Measurements from ENCODE around the gene MEGF11.

The MEGF11 gene

GRCh38 chr15:65938604-65939003, 314.9 kb downstream of the MEGF11 start:
- Histone ChIP-seq H3K27ac (no peak overlapping the region), H3K36me3 (no peaks in the 10 kb centered on the region), H3K9me3 (no peaks in the 10 kb centered on the region), H3K4me3 (no peak overlapping the region), H3K27me3 (no peaks in the 10 kb centered on the region), H3K4me1 (no peaks in the 10 kb centered on the region)
- no peak for TF ChIP-seq CTCF (IDR thresholded peaks at IDR 0.05)
- no peak for DNase-seq
- intact Hi-C loops (cut with DNase I; ENCODE audit: low total_unique reads), result no loop called here

GRCh38 chr15:65937476-65937875, 316.1 kb downstream of the MEGF11 start:
- intact Hi-C loops (cut with DNase I; ENCODE audit: low total_unique reads), result no loop called here
- DNase-seq, result no peak
- H3K36me3 ChIP-seq, result no peaks in the 10 kb centered on the region

GRCh38 chr15:65937054-65937453, 316.5 kb downstream of the MEGF11 start:
- DNase-seq, result no peak
- intact Hi-C loops (cut with DNase I; ENCODE audit: low total_unique reads), result no loop called here
- Histone ChIP-seq H3K4me1 (no peaks in the 10 kb centered on the region), H3K9me3 (no peaks in the 10 kb centered on the region), H3K4me3 (no peak overlapping the region), H3K36me3 (no peaks in the 10 kb centered on the region), H3K27ac (no peak overlapping the region), H3K27me3 (no peaks in the 10 kb centered on the region)
- TF ChIP-seq CTCF (IDR thresholded peaks at IDR 0.05), result no peak

More at GRCh38 chr15:65937476-65937875, 316.1 kb downstream of the MEGF11 start:
- H3K9me3 ChIP-seq, result no peaks in the 10 kb centered on the region
- no peak overlapping the region for H3K4me3 ChIP-seq
- no peak overlapping the region for H3K27ac ChIP-seq
- H3K27me3 ChIP-seq, result no peaks in the 10 kb centered on the region
- H3K4me1 ChIP-seq, result no peaks in the 10 kb centered on the region
- no peak for TF ChIP-seq CTCF (IDR thresholded peaks at IDR 0.05)

GRCh38 chr15:65936282-65936681, 317.3 kb downstream of the MEGF11 start:
- intact Hi-C loops (cut with DNase I; ENCODE audit: low total_unique reads), result no loop called here
- H3K4me3 ChIP-seq, result no peak overlapping the region
- H3K27me3 ChIP-seq, result no peaks in the 10 kb centered on the region
- no peaks in the 10 kb centered on the region for H3K9me3 ChIP-seq
- no peak for TF ChIP-seq CTCF (IDR thresholded peaks at IDR 0.05)
- no peaks in the 10 kb centered on the region for H3K4me1 ChIP-seq
- no peak overlapping the region for H3K27ac ChIP-seq
- H3K36me3 ChIP-seq, result no peaks in the 10 kb centered on the region
- no peak for DNase-seq

- Histone ChIP-seq H3K9me3 (no peaks in the 10 kb centered on the region), H3K27me3 (no peaks in the 10 kb centered on the region), H3K4me3 (no peak overlapping the region), H3K27ac (no peak overlapping the region), H3K4me1 (no peaks in the 10 kb centered on the region), H3K36me3 (no peaks in the 10 kb centered on the region)
- intact Hi-C loops (cut with DNase I; ENCODE audit: low total_unique reads), result no loop called here
- TF ChIP-seq CTCF (IDR thresholded peaks at IDR 0.05), result no peak
- DNase-seq, result no peak
These were observed 318.2 kb downstream of the MEGF11 start for GRCh38 chr15:65935391-65935790.

- H3K27ac ChIP-seq, result no peak overlapping the region
- no peaks in the 10 kb centered on the region for H3K27me3 ChIP-seq
- no peak overlapping the region for H3K4me3 ChIP-seq
- TF ChIP-seq CTCF (IDR thresholded peaks at IDR 0.05), result no peak
- no peaks in the 10 kb centered on the region for H3K36me3 ChIP-seq
- H3K4me1 ChIP-seq, result no peaks in the 10 kb centered on the region
- DNase-seq, result no peak
- H3K9me3 ChIP-seq, result no peaks in the 10 kb centered on the region
- intact Hi-C loops (cut with DNase I; ENCODE audit: low total_unique reads), result no loop called here
These were observed 322.3 kb downstream of the MEGF11 start for GRCh38 chr15:65931221-65931620.

All from tibial artery (tissue), 4 donors.